GM12891 (cell line): Measurements from ENCODE around the gene ARHGAP11A.

ENCODE experiments used
- POLR2A ChIP-seq: IDR thresholded peaks from 2 replicates; pipeline ENCODE4 v1.6.1; 2011; ENCODE audit warnings: low read depth, low read length, control low read depth
- POLR2AphosphoS5 ChIP-seq: IDR thresholded peaks from 2 replicates; pipeline ENCODE4 v1.6.1; 2011; ENCODE audit warnings: low read depth, low read length, control low read depth
- SPI1 ChIP-seq: IDR thresholded peaks from 2 replicates; pipeline ENCODE4 v1.6.1; 2011; ENCODE audit warnings: low read depth, low read length, control low read depth
- TAF1 ChIP-seq: IDR thresholded peaks from 2 replicates; pipeline ENCODE4 v1.6.1; 2011; ENCODE audit warnings: low read depth, low read length, control low read depth

GRCh38 chr15:32663671-32664070, 48.4 kb downstream of the ARHGAP11A start:
- TF ChIP-seq TAF1 (no peak), POLR2A (no peak), POLR2AphosphoS5 (no peak), SPI1 (no peak)
